Femur (tissue), 1 donor: ENCODE results near the gene HMX2.

Source experiments
- DNase-seq: peaks from one replicate; pipeline ENCODE4 v3.0.0-alpha.2; 2017

Gene HMX2

DNA sequence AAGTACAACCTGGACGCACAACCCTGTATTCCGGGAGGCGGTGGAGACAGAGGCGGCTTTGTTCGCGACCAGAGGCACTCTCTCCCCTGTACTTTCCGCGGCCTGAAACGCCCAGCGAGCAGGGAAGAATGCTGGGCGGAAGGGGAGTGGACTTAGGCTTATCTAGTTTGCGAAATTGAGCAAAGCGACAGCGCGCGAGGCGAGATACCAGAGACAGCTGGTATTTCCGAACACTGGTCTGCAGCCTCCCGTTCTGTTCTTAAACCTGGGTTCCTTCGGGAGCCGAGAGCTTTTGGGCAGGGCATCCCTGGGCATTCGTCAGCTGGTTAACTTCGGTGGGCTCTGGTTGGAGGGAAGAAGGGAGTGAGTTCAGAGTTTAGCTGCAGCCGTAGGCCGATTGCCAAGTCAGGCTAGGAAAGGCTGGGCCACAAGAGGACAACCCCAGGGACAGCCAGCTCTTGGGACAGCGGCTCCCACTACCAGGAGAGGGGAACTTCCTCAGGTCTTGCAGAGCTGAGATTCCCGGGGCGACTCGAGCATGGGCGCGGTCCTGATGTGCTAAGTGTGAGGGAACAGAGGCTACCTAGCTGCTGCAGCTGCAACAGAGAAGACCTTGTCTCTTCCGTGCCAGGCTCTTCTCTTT, 8.3 kb upstream of the HMX2 start:
- no peak for DNase-seq

- no peak for DNase-seq
These were observed 7.6 kb upstream of the HMX2 start for GRCh38 chr10:123140164-123140982.

DNA sequence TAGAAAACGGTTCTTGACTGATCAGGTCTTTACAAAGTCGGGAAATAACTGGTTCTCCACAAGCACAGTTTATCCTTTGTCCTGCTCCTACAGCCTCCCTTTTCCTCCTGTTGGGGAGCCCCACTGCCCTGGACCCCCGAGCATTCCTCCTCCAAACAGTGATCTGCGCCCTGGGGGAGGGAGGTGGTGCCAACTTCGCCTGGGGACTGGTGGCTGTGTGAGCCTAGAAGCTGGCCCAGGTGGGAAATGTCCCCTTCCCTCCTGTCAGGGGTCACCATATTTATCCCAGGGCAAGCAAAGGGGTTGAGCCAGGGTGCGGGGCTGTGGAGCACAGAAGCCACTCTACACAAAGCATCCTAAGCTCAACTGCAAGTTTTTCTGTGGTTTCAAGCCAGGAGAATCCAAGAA, 6.9 kb upstream of the HMX2 start:
- no peak for DNase-seq

DNA sequence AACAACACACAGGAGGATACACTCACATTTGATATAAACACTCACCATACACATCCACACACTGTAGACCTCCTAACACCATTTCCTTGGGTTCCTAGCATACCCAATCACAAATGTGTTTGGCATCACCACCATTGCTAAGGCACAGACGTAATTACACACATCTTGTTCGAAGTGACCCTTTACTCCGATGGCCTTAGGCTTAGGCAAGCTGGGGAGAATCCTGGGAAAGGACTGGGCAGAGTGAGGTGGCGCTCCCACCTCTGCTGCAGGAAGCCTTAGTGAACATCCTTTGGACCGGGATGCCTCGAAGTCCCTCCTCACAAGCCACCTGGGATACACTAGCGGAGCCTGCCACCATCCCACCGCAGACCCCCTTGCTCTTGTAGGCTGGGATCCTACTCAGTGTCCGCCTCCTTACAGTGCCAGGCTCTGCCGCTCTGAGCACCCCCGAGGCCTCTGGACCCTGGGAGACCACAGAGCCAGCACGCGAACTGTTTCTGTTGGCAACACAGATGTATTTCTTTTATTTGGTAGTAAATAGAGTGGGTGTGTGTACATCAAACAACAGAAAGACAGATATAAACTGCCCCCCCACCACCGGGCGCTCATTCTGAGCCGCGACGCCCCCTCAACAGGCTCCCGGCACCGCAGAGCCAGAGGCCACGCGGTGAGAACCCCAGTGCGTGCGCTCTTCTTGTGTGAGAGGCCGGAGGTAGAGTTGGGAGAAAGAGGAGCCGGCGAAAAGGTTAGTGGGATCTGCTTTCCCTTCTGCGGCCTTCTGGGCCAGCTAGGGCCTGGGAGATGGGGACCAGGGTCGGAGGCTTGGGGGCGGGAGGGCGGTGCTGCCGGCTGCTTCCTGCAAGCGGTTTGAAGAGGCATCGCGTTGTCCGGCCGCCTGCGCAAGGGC, 5.9 kb upstream of the HMX2 start:
- no peak for DNase-seq

DNA sequence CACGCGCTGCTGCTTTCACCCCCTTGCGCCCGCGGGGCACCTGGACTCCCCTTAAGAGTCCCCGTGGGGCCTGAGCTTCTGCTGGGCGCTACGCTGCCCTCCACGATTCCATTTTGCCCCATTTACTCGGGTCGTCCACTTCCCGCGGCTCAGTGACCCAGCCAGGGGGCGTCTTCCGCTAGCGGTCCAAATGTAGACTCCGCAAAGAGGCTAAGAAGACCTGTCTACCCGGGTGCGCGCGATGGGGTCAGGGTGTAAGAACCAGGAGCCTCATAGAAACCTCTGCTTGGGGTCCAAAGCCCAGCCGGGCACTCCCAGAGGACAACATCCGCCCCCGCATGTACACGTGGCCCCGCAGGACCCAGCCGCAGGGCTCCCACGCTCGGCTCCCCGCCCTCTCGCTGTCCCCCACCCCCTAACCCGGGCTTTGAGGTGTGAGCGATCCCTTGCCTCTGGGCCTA, 5.2 kb upstream of the HMX2 start:
- no peak for DNase-seq

- no peak for DNase-seq
These were observed 4.6 kb upstream of the HMX2 start for GRCh38 chr10:123143162-123143824.

DNA sequence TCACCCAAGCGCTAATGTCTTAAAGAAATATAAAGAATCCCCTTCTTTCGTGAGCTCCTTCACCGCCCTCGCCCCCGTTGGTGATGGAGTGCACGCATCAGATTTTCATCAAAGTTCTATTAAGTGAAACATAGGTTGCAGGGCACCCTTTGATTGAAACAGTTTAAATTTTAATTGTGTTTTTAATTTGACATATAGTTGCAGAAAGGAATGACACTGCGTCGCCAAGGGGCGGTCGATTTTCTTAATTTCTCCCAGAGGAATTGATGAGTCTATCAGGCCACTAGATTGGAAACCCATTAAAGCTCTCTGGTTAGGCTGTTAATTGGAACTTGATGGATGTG, 4.1 kb upstream of the HMX2 start:
- no peak for DNase-seq

- DNase-seq = no peak
These were observed 3.0 kb upstream of the HMX2 start for GRCh38 chr10:123144697-123145541.

GRCh38 chr10:123145542-123146012, 2.4 kb upstream of the HMX2 start:
- DNase-seq = no peak

DNA sequence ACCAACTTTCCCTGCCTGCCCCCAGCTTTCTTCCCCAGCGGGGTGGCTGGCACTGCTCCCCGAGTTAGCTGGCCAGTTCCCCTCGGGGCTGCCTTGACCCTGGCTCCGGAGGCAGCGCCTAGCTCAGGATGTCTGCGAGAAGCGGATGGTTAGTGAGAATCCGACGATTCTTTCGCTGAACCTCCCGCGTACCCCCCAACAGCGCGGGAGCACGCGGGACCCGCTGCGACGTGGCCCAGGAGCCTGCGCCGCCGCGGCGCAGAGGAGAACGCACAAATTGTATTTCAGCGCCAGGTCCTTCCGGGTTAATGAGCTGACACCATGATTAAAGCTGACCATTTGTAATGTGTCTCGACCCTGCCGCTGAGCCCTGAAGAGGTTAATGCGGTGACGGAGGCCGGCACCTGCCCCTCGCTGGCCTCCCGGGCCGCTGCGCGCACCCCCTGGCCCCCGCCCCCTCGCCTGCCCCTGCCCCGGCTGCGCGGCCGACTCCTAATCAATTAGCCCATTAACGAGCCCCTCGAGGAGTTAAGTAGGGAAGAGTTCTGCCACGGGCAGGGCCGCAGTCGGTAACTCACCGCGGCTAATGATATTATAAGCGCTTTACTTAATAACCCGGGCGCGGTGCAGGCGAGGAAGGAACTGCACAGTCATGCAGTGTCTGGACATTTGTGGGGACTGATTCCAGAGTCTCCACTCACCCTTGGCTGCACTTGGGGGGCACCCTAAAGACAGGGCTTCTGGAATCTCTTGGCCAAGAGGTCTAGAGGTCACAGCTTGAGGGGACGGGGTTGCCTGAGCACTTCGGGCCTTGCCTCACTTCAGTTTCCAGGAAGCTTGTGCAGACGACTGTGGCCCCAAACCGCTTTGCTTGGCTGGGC, 1.7 kb upstream of the HMX2 start:
- no peak for DNase-seq

DNA sequence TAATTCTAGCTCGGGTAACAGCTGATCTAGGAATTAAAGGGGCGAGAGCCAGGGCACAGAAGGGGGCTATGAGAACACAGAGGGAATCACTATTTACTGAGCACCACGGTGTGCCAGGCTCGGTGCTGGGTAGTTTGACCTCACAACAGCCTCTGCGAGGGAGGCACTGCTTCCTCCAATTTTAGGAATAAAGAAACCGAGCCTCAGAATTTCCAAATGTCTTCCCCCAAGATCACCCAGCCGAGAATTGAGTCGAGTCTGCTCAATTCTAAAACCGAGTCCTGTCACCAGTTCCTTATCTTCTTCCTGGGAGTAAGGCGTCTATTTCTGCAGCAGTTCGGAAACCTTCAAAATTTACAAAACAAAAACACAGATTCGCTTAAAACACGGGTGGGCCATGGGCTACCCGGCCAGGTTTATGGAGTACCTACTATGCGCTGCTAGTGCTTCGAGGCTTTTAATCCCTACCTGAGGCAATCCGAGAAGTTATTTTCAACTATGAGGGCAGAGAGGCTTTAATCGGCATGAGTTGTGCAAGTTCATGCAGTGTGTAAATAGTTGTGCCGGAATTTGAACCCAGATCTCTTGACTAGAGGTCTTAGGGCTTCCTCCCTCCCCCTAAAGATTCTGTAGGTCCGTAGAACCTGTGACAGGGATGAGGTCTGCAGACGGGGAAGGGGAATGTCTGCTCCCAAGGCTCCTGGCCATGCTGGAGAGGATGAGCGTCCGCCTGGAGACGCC, 872 bp upstream of the HMX2 start:
- DNase-seq = no peak

DNA sequence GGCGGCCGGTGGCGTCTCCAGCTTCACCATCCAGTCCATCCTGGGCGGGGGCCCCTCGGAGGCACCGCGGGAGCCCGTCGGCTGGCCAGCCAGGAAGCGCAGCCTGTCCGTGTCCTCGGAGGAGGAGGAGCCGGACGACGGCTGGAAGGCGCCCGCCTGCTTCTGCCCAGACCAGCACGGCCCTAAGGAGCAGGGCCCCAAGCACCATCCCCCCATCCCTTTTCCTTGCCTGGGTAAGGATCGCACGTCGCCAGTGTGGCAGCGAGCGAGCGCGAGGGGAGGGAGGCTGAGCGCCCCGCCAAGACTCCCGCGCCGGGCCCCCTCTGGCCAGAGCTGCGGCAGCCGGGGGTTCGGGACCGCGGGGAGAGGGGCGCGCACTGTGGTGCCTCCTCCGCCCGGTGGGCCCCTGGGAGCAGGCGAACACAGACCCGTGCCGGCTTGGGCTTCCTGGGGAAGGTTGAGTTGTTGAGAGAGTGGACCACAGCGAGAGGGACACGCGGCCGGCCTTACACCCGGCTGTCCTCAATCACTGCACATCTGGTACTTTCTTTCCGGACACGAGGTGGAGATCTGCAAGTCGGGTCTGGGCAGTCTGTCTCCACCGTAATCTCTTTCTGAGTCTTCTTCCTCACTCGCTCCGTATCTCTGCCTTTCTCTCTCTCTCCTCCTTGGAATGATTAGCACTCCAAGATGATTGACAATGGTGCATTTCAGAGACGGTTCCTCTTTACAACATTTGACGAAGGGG, 652 bp downstream of the HMX2 start:
- no peak for DNase-seq

DNA sequence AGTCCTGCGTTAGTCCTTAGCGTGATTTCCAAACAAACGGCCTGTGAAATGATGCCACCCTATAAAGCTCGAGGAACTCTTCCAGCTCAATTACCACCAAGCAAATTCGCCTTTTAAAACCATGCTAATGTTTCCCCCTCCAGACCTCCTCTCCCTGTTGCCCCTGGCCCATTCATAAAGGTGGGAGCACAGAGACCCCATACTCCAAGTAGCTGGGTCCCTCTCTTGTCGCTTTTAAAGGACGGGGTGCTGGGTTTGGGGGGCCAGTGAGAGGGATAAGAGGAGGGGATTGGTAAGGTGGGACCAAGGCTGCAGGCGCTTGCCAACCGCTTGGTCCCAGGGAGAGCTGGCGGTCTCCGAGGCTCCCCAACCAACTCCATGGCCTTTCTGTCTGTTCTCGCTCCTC, 1.2 kb downstream of the HMX2 start:
- DNase-seq = no peak

- no peak for DNase-seq
These were observed 1.8 kb downstream of the HMX2 start for GRCh38 chr10:123149568-123150270.

DNA sequence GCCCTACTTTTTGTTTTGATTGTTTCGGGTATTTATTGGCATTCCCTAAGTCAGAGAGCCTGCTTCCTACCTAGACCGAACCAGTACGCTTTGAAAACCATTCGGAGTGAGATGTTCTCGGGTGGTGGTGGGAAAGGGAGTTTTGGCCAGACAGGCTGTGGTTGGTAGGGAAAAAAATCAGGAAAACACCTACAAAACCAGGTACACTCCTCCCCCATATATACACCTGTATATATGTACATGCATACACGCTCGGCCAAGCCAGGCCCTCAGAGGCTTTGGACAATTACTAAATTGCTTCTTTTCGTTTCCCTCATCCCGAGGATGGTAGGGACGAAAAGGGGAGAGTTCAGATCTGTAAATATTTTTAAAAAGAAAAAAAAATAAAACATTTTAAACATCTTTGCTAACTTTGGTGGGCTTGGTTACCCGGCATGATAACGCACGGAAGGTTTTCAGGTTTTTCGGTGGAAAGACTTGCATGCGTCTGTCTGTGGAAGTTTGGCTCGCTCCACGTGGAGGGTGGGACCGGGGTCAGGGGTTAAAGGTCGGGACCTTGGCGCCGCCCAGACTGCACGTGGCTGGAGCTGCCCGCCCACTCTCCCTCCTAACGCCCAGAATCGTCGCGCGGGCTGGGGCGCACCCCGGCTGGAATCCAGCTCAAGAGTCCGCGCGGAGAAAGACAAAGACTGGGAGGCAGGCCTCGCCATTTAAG, 2.5 kb downstream of the HMX2 start:
- DNase-seq = no peak

DNA sequence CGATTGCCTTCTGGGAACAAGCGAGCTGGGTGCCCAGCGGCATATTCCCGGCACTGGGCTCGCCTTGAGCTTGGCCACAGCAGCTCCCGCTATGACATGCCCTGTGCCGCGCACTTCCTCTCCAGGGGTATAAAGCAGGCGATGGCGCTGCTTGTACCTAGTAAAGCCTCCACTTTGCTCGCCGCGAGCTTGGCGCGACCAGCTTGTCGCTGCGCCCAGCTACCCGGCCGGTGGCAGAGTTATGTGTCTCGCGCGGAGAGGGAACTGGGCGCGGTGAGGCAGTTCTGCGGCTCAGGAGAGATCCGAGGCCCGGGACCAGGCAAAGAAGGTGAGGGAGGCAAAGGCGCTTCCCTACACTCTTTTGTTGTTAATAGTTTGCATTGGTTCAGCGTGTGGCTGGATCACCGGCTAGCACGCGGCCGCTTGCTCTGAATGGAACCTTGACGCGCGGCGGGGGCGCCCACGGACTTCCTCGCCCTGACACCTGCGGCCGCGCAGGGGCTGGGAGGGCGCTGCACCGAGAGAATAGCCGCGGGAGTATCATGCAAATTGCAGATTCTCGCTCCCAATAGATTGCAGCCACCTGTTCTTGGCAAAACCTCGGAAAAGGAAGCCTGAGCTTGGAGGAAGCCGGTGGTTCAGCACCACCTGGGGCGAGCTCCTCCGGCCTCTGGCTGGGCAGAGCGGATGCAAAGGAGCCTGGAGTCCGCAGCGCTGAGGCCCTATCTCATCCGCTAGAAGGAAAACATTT, 3.2 kb downstream of the HMX2 start:
- no peak for DNase-seq

DNA sequence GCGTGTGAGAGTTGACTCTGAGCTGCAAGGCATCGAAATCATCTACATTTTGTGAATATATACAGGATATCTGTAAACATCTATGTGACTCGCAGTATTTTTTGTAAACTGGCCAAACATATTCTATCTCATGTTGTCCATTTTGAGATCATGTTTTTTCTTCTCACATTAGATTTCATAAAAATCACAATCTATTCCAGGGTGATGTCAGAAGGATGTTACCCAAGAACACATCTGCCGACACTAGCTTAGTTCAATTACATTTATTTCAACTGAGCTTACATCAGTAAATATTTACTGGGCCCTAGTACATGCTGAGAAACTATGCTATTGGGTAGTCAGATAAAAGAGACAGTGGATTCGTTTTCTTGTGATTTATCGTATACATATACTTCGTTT, 3.8 kb downstream of the HMX2 start:
- no peak for DNase-seq
